Trophoblast cell (in vitro differentiated cells and primary cell): ENCODE measurements around the gene SLC43A3.
A peak's percentile ranks its signal among the peaks of the same experiment; 100 is the strongest.

Experiments
- DNase-seq, 2 donors: peaks; one replicate each; pipeline ENCODE4 v3.0.0-alpha.2; 2016
- H2AFZ ChIP-seq: 2 replicates; pipeline ENCODE4 v1.6.1; 2013; ENCODE audit warnings: low read length, moderate library complexity, mild to moderate bottlenecking; ENCODE audit not compliant: insufficient read depth, poor library complexity
- H2AK5ac ChIP-seq: 2 replicates; pipeline ENCODE4 v1.6.1; 2013; ENCODE audit warnings: mild to moderate bottlenecking, low read length
- H2BK120ac ChIP-seq: 2 replicates; pipeline ENCODE4 v1.6.1; 2013; ENCODE audit warnings: low read length, mild to moderate bottlenecking, moderate library complexity; ENCODE audit not compliant: insufficient read depth, poor library complexity
- H2BK12ac ChIP-seq: 2 replicates; pipeline ENCODE4 v1.6.1; 2013; ENCODE audit warnings: mild to moderate bottlenecking, low read length, moderate library complexity
- H2BK5ac ChIP-seq: 2 replicates; pipeline ENCODE4 v1.6.1; 2013; ENCODE audit warnings: low read length, low read depth, moderate library complexity, mild to moderate bottlenecking; ENCODE audit not compliant: poor library complexity
- H3K14ac ChIP-seq: 2 replicates; pipeline ENCODE4 v1.6.1; 2013; ENCODE audit warnings: mild to moderate bottlenecking, low read length
- H3K18ac ChIP-seq: 2 replicates; pipeline ENCODE4 v1.6.1; 2013; ENCODE audit warnings: mild to moderate bottlenecking, low read length
- H3K23ac ChIP-seq: 2 replicates; pipeline ENCODE4 v1.6.1; 2013; ENCODE audit warnings: low read length
- H3K27ac ChIP-seq: 2 replicates; pipeline ENCODE4 v1.5.1; 2013; ENCODE audit warnings: low read depth, mild to moderate bottlenecking, inconsistent platforms, low read length, moderate library complexity
- H3K27me3 ChIP-seq: 2 replicates; pipeline ENCODE4 v1.6.1; 2013; ENCODE audit warnings: inconsistent platforms, mild to moderate bottlenecking, low read length, moderate library complexity; ENCODE audit not compliant: insufficient read depth
- H3K36me3 ChIP-seq, 2 experiments: 1 replicate in 1 of 2; 2 replicates in 1 of 2; pipeline ENCODE4 v1.6.1; 2013; ENCODE audit warnings: low read length in 2 of 2, mild to moderate bottlenecking in 2 of 2, moderate library complexity in 1 of 2; ENCODE audit not compliant: insufficient read depth in 2 of 2, control insufficient read depth in 1 of 2
- H3K4ac ChIP-seq: 2 replicates; pipeline ENCODE4 v1.6.1; 2013; ENCODE audit warnings: low read depth, mild to moderate bottlenecking, low read length, moderate library complexity
- H3K4me1 ChIP-seq, 2 experiments: 1 replicate in 1 of 2; 2 replicates in 1 of 2; pipeline ENCODE4 v1.6.1; 2013; ENCODE audit warnings: low read length in 2 of 2, mild to moderate bottlenecking in 2 of 2, moderate library complexity in 1 of 2; ENCODE audit not compliant: insufficient read depth in 2 of 2, control insufficient read depth in 1 of 2
- H3K4me2 ChIP-seq: 2 replicates; pipeline ENCODE4 v1.6.1; 2013; ENCODE audit warnings: inconsistent platforms, mild to moderate bottlenecking, low read length, moderate library complexity
- H3K4me3 ChIP-seq: 2 replicates; pipeline ENCODE4 v1.5.1; 2013; ENCODE audit warnings: mild to moderate bottlenecking, low read depth, low read length, inconsistent platforms
- H3K79me1 ChIP-seq: one replicate; pipeline ENCODE4 v1.6.1; 2013; ENCODE audit warnings: low read length
- H3K79me2 ChIP-seq: 2 replicates; pipeline ENCODE4 v1.6.1; 2013; ENCODE audit warnings: low read length, mild to moderate bottlenecking; ENCODE audit not compliant: control insufficient read depth, insufficient read depth, poor library complexity
- H3K9ac ChIP-seq: 2 replicates; pipeline ENCODE4 v1.6.1; 2013; ENCODE audit warnings: mild to moderate bottlenecking, low read length
- H3K9me3 ChIP-seq: 2 replicates; pipeline ENCODE4 v1.6.1; 2013; ENCODE audit warnings: low read depth, mild to moderate bottlenecking, control low read depth, inconsistent platforms, low read length; ENCODE audit not compliant: insufficient read depth
- H4K12ac ChIP-seq: 2 replicates; pipeline ENCODE4 v1.6.1; 2013; ENCODE audit warnings: low read depth, mild to moderate bottlenecking, low read length, moderate library complexity
- H4K8ac ChIP-seq: 2 replicates; pipeline ENCODE4 v1.6.1; 2013; ENCODE audit warnings: low read depth, mild to moderate bottlenecking, low read length, moderate library complexity
- H4K91ac ChIP-seq: one replicate; pipeline ENCODE4 v1.6.1; 2013; ENCODE audit warnings: low read depth, mild to moderate bottlenecking, low read length, moderate library complexity
- WGBS: extraction: QIAGEN DNeasy Blood & Tissue Kit; methylation state at CpG from one replicate; pipeline ENCODE4 v1.1.7; 2013; ENCODE audit warnings: missing lambda C conversion rate; ENCODE audit not compliant: insufficient read length, insufficient coverage; ENCODE audit errors: extremely low coverage; 5-methylcytosine and 5-hydroxymethylcytosine counted together

SLC43A3 gene

DNA sequence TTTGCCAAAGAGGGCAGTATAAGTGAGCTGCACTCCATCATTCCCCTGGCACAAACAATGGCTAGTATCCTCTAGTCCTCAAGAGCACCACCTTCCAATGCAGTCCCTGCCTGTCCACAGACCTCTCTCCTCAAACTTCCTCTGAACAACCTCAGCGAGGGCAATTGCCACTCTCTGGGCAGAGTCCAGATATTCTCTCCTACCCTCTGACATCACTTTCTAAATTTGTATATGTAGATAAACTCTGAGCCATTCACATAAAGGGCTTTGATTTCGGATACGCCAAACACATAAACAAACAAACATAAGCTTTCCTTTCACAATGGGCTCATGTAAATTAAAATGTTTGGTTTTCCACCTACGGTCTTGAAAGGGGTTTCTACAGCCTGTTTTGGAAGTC, 3.0 kb upstream of the SLC43A3 start:
- no peak overlapping the region for H4K12ac ChIP-seq

DNA sequence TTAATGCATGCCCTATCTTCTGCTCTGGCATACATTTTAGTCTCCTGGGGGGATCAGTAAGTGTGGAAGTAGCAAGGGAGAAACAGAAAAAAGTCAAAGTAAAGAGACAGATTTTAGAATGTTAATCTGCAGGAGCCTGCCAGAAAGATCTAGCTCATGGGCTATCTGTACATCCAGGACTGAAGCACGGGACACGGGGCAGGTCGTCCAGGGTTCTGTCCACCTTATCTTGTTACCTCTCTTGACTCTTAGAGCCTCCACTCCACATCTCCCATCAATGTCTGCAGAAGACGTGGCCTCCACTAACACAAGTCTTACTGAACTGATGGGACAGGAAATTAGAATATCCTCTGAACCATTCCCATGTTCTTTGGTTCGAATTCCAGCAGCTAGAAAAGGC, 1.7 kb upstream of the SLC43A3 start:
- Histone ChIP-seq H3K23ac (no peak overlapping the region), H4K8ac (no peak overlapping the region), H2BK5ac (no peak overlapping the region), H3K14ac (no peak overlapping the region), H4K12ac (no peak overlapping the region), H2BK120ac (no peak overlapping the region), H3K36me3 (no peaks in the 10 kb centered on the region), H3K4me1 (peaks cover 13 to 17% of the 10 kb centered on the region in 2 experiments), H3K79me2 (peaks cover 3% of the 10 kb centered on the region), H3K27me3 (peaks cover 3% of the 10 kb centered on the region), H3K9ac (no peak overlapping the region), H3K9me3 (peaks cover 2% of the 10 kb centered on the region), H3K4me2 (no peak overlapping the region), H4K91ac (no peak overlapping the region), H3K79me1 (peaks cover 4% of the 10 kb centered on the region), H2AFZ (no peak overlapping the region), H3K27ac (no peak overlapping the region), H2AK5ac (no peak overlapping the region), H2BK12ac (no peak overlapping the region), H3K4ac (no peak overlapping the region), H3K18ac (no peak overlapping the region), H3K4me3 (no peak overlapping the region)
- DNase-seq: no peak
- WGBS: no CpG with 5 or more reads among the region's 5 CpGs

More for the DNA sequence above, 3.0 kb upstream of the SLC43A3 start:
- H3K27me3 ChIP-seq: peaks cover 3% of the 10 kb centered on the region
- DNase-seq: no peak
- no peak overlapping the region for H3K4me2 ChIP-seq
- H2BK5ac ChIP-seq: no peak overlapping the region
- no peaks in the 10 kb centered on the region for H3K36me3 ChIP-seq
- peaks cover 13 to 17% of the 10 kb centered on the region in 2 experiments for H3K4me1 ChIP-seq
- no peak overlapping the region for H3K9ac ChIP-seq
- H3K23ac ChIP-seq: no peak overlapping the region
- H3K14ac ChIP-seq: no peak overlapping the region
- H3K79me2 ChIP-seq: peaks cover 3% of the 10 kb centered on the region
- no peak overlapping the region for H2BK12ac ChIP-seq
- no peak overlapping the region for H2AFZ ChIP-seq
- H2BK120ac ChIP-seq: no peak overlapping the region
- peaks cover 4% of the 10 kb centered on the region for H3K79me1 ChIP-seq
- H3K4ac ChIP-seq: no peak overlapping the region
- H4K91ac ChIP-seq: no peak overlapping the region
- H3K4me3 ChIP-seq: no peak overlapping the region
- no peaks in the 10 kb centered on the region for H3K9me3 ChIP-seq
- H2AK5ac ChIP-seq: no peak overlapping the region
- H3K18ac ChIP-seq: no peak overlapping the region
- no CpG with 5 or more reads among the region's 4 CpGs for WGBS
- no peak overlapping the region for H4K8ac ChIP-seq
- H3K27ac ChIP-seq: no peak overlapping the region

DNA sequence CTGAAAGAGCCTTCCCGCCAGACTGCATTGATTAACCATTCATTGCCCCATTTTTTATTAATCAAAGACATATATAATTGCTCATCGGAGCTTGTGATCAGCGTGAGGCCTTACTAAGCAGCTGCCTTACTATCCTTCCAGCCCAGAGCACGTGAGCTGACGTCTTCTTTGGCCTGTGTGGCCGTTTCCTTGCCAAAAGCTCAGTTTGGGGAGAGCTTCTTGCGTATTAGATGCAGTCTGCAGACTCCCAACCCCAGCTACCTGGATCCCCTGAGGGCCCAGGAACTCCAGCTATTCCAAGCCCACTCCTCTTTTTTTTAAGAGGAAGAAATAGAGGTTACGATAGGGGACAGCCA, 784 bp upstream of the SLC43A3 start:
- no peak overlapping the region for H2AK5ac ChIP-seq
- DNase-seq: no peak
- H4K8ac ChIP-seq: no peak overlapping the region
- H3K14ac ChIP-seq: no peak overlapping the region
- no peak overlapping the region for H4K91ac ChIP-seq
- no peaks in the 10 kb centered on the region for H3K36me3 ChIP-seq
- WGBS: no CpG with 5 or more reads among the region's 8 CpGs
- no peak overlapping the region for H3K9ac ChIP-seq
- H2BK12ac ChIP-seq: no peak overlapping the region
- no peak overlapping the region for H3K27ac ChIP-seq
- no peak overlapping the region for H3K4me2 ChIP-seq
- no peak overlapping the region for H3K4ac ChIP-seq
- no peak overlapping the region for H4K12ac ChIP-seq
- peaks cover 3% of the 10 kb centered on the region for H3K79me2 ChIP-seq
- no peak overlapping the region for H2AFZ ChIP-seq
- peaks cover 2% of the 10 kb centered on the region for H3K9me3 ChIP-seq
- no peak overlapping the region for H3K18ac ChIP-seq
- H3K4me3 ChIP-seq: no peak overlapping the region
- no peak overlapping the region for H2BK120ac ChIP-seq
- peaks cover 3% of the 10 kb centered on the region for H3K27me3 ChIP-seq
- H2BK5ac ChIP-seq: no peak overlapping the region
- H3K79me1 ChIP-seq: peaks cover 4% of the 10 kb centered on the region
- H3K4me1 ChIP-seq: peaks cover 12 to 17% of the 10 kb centered on the region in 2 experiments
- no peak overlapping the region for H3K23ac ChIP-seq

DNA sequence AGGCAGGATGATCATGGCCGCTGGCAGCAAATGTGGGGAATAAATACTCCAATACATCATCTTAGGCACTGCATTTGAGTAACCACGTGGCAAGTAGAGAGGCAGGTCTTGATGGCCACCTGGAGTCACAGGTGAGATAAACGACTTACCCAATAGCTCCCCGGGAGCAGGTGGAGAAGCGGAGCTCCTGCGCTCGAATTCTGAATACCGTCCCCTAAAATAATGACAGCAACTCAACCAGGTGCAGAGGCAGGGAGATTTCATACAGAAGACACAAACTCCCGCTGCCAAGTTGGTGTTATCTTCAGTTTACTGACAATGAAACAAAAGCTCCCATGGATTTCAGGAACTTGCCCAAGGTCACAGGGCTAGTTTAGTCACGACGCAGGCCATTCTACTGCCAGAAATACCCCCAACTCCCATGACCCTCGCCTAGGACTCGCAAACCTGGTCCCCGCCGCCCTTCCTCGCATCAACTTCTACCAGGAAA, 437 bp downstream of the SLC43A3 start:
- DNase-seq: peak; percentile 34 to 45
- no peak overlapping the region for H2AK5ac ChIP-seq
- H2BK5ac ChIP-seq: peak overlapping the region; percentile 17
- H3K23ac ChIP-seq: no peak overlapping the region
- peak overlapping the region; percentile 71 for H3K4me2 ChIP-seq
- peak overlapping the region; percentile 98 for H2AFZ ChIP-seq
- H3K79me1 ChIP-seq: peaks cover 4% of the 10 kb centered on the region
- no peak overlapping the region for H3K18ac ChIP-seq
- peak overlapping the region; percentile 62 for H3K4me3 ChIP-seq
- H4K8ac ChIP-seq: peak overlapping the region; percentile 93
- peak overlapping the region; percentile 26 for H3K9ac ChIP-seq
- H3K79me2 ChIP-seq: peaks cover 3% of the 10 kb centered on the region
- no peak overlapping the region for H2BK120ac ChIP-seq
- H3K4ac ChIP-seq: no peak overlapping the region
- H3K4me1 ChIP-seq: peaks cover 6 to 15% of the 10 kb centered on the region in 2 experiments
- no CpG with 5 or more reads among the region's 16 CpGs for WGBS
- H3K14ac ChIP-seq: peak overlapping the region; percentile 74
- peaks cover 2% of the 10 kb centered on the region for H3K9me3 ChIP-seq
- H3K27ac ChIP-seq: no peak overlapping the region
- no peaks in the 10 kb centered on the region for H3K36me3 ChIP-seq
- H3K27me3 ChIP-seq: peaks cover 3% of the 10 kb centered on the region
- H4K12ac ChIP-seq: peak overlapping the region; percentile 68
- peak overlapping the region; percentile 62 for H2BK12ac ChIP-seq
- H4K91ac ChIP-seq: peak overlapping the region; percentile 72
